ENCODE results near the gene CEPT1. TPM values are rescaled to one million over a fixed set of nuclear protein-coding genes. Genes with fewer than 3 reads are reported as not detected.
A peak's percentile ranks its signal among the peaks of the same experiment; 100 is the strongest.

CEPT1 gene
- total and polyA plus RNA-seq, 2 of the 13 experiments (the other 11 are each of a cell fraction or from before 2014, with no cell fraction given), result 35.7 to 48.2 TPM

- TF ChIP-seq, protein P1, sequence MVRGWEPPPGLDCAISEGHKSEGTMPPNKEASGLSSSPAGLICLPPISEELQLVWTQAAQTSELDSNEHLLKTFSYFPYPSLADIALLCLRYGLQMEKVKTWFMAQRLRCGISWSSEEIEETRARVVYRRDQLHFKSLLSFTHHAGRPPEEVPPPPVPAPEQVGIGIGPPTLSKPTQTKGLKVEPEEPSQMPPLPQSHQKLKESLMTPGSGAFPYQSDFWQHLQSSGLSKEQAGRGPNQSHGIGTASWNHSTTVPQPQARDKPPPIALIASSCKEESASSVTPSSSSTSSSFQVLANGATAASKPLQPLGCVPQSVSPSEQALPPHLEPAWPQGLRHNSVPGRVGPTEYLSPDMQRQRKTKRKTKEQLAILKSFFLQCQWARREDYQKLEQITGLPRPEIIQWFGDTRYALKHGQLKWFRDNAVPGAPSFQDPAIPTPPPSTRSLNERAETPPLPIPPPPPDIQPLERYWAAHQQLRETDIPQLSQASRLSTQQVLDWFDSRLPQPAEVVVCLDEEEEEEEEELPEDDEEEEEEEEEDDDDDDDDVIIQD (CRISPR knock-in tag; IDR thresholded peaks at IDR 0.05; ENCODE audit: low read depth), result no peak
- TF ChIP-seq ZBTB14 (CRISPR knock-in tag; IDR thresholded peaks at IDR 0.05), result no peak
- no peak for TF ChIP-seq ZNF644 (CRISPR knock-in tag; IDR thresholded peaks at IDR 0.05; ENCODE audit: low read depth)
- TF ChIP-seq, protein P2, sequence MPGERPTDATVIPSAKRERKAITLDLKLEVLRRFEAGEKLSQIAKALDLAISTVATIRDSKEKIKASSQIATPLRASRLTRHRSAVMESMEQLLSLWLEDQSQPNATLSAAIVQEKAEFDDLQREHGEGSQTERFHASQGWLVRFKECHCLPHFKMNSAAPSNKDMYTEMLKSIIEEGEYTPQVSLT (CRISPR knock-in tag; IDR thresholded peaks at IDR 0.05; ENCODE audit: borderline replicate concordance, low read depth), result no peak
- no peak for TF ChIP-seq ZFY (CRISPR knock-in tag; IDR thresholded peaks at IDR 0.05)
- TF ChIP-seq RARA (CRISPR knock-in tag; IDR thresholded peaks at IDR 0.05), result peak; percentile 81
- TF ChIP-seq ARID4A (CRISPR knock-in tag; IDR thresholded peaks at IDR 0.05; ENCODE audit: borderline replicate concordance), result no peak
- TF ChIP-seq TRAFD1 (CRISPR knock-in tag; IDR thresholded peaks at IDR 0.05; ENCODE audit: borderline replicate concordance), result no peak
- 0 out of 2 replicates have a peak, but pooled peaks have one; percentile 12 for TF ChIP-seq ZNF609 (CRISPR knock-in tag; IDR thresholded peaks at IDR 0.05; ENCODE audit: borderline replicate concordance)
Observed at GRCh38 chr1:111195002-111195684, 55.1 kb downstream of the CEPT1 start (continued).

All from HepG2 (cell line).